ENCODE measurements around the gene CD79A.

CD79A gene

GRCh38 chr19:41845051-41845590, 32.0 kb upstream of the CD79A start:
- no peak for TF ChIP-seq CTCF (IDR thresholded peaks at IDR 0.05; ENCODE audit: low read depth, low read length, missing control alignments)
- no peak overlapping the region for H3K4me3 ChIP-seq (replicated peaks; ENCODE audit: low read depth, low read length)
- DNase-seq (ENCODE audit: extremely low read depth, low read depth): no peak

- DNase-seq (ENCODE audit: extremely low read depth, low read depth): no peak
- no peak for TF ChIP-seq CTCF (IDR thresholded peaks at IDR 0.05; ENCODE audit: low read depth, low read length, missing control alignments)
Observed at GRCh38 chr19:41847351-41848105, 29.6 kb upstream of the CD79A start.

GRCh38 chr19:41848666-41849065, 28.4 kb upstream of the CD79A start:
- no peak for DNase-seq (ENCODE audit: extremely low read depth, low read depth)
- no peak for TF ChIP-seq CTCF (IDR thresholded peaks at IDR 0.05; ENCODE audit: low read depth, low read length, missing control alignments)
- H3K4me3 ChIP-seq (replicated peaks; ENCODE audit: low read depth, low read length): no peak overlapping the region

More at GRCh38 chr19:41847351-41848105, 29.6 kb upstream of the CD79A start:
- H3K4me3 ChIP-seq (replicated peaks; ENCODE audit: low read depth, low read length): no peak overlapping the region

- TF ChIP-seq CTCF (IDR thresholded peaks at IDR 0.05; ENCODE audit: low read depth, low read length, missing control alignments): no peak
- no peak overlapping the region for H3K4me3 ChIP-seq (replicated peaks; ENCODE audit: low read depth, low read length)
Observed at GRCh38 chr19:41849067-41849466, 28.0 kb upstream of the CD79A start.

GRCh38 chr19:41850381-41850780, 26.7 kb upstream of the CD79A start:
- DNase-seq (ENCODE audit: extremely low read depth, low read depth): no peak
- TF ChIP-seq CTCF (IDR thresholded peaks at IDR 0.05; ENCODE audit: low read depth, low read length, missing control alignments): no peak
- H3K4me3 ChIP-seq (replicated peaks; ENCODE audit: low read depth, low read length): no peak overlapping the region

More at GRCh38 chr19:41849067-41849466, 28.0 kb upstream of the CD79A start:
- DNase-seq (ENCODE audit: extremely low read depth, low read depth): no peak

GRCh38 chr19:41851456-41851855, 25.6 kb upstream of the CD79A start:
- TF ChIP-seq CTCF (IDR thresholded peaks at IDR 0.05; ENCODE audit: low read depth, low read length, missing control alignments): no peak
- no peak for DNase-seq (ENCODE audit: extremely low read depth, low read depth)
- H3K4me3 ChIP-seq (replicated peaks; ENCODE audit: low read depth, low read length): no peak overlapping the region

Measured in HFF-Myc (cell line).